Measurements from ENCODE around the gene GLYAT. TPM values are rescaled to one million over a fixed set of nuclear protein-coding genes. Genes with fewer than 3 reads are reported as not detected.
"Not testable (repeated sequence)": the region's sequence is repeated elsewhere in the genome, so short reads cannot be mapped to it uniquely, and the experiment has no call there.

The GLYAT gene
- total RNA-seq, 1 donor from 2014 or later, result not detected

GRCh38 chr11:58685973-58686722, 45.6 kb downstream of the GLYAT start:
- peak; percentile 2 for DNase-seq (ENCODE audit: low read depth)

GRCh38 chr11:58682660-58683059, 49.1 kb downstream of the GLYAT start:
- DNase-seq (ENCODE audit: low read depth), result not testable (repeated sequence)

GRCh38 chr11:58677536-58677935, 54.2 kb downstream of the GLYAT start:
- DNase-seq (ENCODE audit: low read depth), result not testable (repeated sequence)

- no peak for DNase-seq (ENCODE audit: low read depth)
These were observed 55.1 kb downstream of the GLYAT start for GRCh38 chr11:58676563-58677135.

GRCh38 chr11:58675334-58676155, 56.2 kb downstream of the GLYAT start:
- peak; percentile 79 for DNase-seq (ENCODE audit: low read depth)

GRCh38 chr11:58674609-58675008, 57.1 kb downstream of the GLYAT start:
- DNase-seq (ENCODE audit: low read depth), result no peak

GRCh38 chr11:58671983-58672633, 59.6 kb downstream of the GLYAT start:
- DNase-seq (ENCODE audit: low read depth), result no peak

GRCh38 chr11:58659910-58660570, 71.7 kb downstream of the GLYAT start:
- no peak for DNase-seq (ENCODE audit: low read depth)

- DNase-seq (ENCODE audit: low read depth), result no peak
These were observed 72.3 kb downstream of the GLYAT start for GRCh38 chr11:58659404-58659803.

Other genes starting within 250 kb of the GLYAT start
- gene OR5B21, start 223.8 kb downstream of the GLYAT start, total RNA-seq, result not detected in 2 replicates
- 6.6 and 10.7 TPM in 2 replicates for gene LPXN, start 156.1 kb downstream of the GLYAT start, total RNA-seq
- gene ZFP91, start 152.9 kb downstream of the GLYAT start, total RNA-seq, result 92.5 and 112 TPM in 2 replicates
- 1.7 and 3.0 TPM in 2 replicates for gene CNTF, start 109.3 kb downstream of the GLYAT start, total RNA-seq
- gene GLYATL2, start 112.8 kb upstream of the GLYAT start, total RNA-seq, result 0.35 TPM in 1 of 2 replicates, not detected in the other
- gene GLYATL1, start 207.5 kb upstream of the GLYAT start, total RNA-seq, result not detected in 2 replicates